Cortex of kidney (tissue), 1 donor: ENCODE measurements around the gene SLF2.

Experiments used
- DNase-seq: peaks from one replicate; lab custom pipeline; 2025; lab: John Stamatoyannopoulos, UW

Gene SLF2

DNA sequence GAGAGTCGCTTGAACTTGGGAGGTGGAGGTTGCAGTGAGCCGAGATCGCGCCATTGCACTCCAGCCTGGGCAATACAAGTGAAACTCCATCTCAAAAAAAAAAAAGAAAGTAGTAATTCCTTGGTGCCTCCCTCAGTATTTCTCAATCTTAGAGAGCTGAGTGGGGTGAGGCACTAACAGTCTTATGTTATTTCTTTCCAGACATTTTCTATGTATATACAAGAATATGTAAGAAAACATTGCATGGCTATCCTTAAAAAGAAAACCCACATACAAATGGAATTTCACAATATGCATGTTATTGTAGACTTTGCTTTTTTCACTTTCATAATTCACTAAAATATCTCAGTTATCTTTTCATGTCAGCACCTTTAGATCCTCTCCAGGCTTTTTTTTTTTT is 13.6 kb upstream of the SLF2 start:
- DNase-seq, result no peak

GRCh38 chr10:100901051-100901450 is 11.7 kb upstream of the SLF2 start:
- DNase-seq, result no peak

DNA sequence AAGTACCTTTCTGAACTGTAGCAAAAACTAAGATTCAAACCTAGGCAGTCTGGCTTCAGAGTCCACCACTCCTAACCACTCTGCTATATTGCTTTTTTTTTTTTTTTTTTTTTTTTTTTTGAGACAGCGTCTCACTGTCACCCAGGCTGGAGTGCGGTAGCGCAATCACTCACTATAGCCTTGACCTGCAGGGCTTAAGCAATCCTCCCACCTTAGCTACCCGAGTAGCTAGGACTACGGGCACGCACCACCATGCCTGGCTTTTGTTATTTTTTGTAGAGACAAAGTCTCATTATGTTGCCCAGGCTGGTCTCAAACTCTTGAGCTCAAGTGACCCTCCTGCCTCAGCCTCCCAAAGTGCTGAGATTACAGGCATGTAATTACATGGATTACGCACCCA is 10.1 kb upstream of the SLF2 start:
- no peak for DNase-seq

GRCh38 chr10:100904917-100905316 is 7.8 kb upstream of the SLF2 start:
- DNase-seq, result no peak

GRCh38 chr10:100907175-100907574 is 5.6 kb upstream of the SLF2 start:
- no peak for DNase-seq

- DNase-seq, result no peak
Observed at GRCh38 chr10:100907773-100908363, 4.9 kb upstream of the SLF2 start.

DNA sequence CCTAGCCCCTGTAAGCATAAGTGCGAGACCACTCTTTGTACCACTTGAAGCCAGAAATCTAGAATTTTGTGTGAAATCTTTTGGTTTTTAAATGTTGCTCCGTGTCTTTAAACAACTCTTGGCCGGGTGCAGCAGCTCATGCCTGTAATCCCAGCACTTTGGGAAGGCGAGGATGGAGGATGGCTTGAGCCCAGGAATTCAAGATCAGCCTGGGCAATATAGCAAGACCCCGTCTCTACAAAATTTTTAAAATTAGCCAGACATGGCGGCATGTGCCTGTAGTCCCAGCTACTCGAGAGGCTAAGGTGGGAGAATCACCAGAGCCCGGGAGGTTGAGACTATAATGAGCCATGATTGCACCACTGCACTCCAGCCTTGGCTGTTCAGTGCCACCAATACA is 4.4 kb upstream of the SLF2 start:
- no peak for DNase-seq

DNA sequence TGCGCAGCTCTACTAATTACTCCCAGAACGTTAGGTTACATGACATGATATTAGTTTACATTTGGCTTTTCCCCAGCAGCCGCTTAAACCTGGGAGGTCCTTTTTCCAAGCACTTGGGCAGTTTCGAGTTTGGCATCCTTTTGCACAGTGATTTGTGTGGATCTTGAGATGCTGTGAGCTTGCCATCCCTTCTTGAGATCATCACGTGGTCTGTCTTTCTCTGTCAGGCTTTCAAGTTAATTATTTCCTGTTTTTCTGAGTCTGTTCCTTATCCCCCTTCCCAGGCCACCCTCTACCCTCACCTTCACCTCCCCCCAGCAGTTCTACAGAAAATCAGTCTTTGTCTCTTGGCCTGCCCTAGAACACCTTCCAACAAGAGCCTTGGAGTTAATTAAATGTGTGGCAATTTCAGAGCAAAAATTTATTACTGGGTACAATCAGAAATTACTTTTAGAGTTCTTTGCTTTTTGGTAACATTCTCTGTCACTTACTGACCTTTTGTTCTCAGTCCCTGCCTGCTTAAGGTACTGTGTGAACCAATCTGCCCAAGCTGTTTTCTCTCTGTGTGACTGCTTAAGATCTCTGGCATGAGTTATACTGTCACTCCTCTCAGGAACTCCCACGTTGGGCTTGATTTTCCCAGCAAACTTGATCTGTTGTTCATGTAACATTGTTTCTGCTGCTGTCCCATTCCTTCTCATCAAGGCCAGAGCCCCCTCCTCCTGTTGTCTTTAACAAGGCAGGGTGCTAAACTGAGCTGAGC is 3.1 kb upstream of the SLF2 start:
- DNase-seq, result no peak

DNA sequence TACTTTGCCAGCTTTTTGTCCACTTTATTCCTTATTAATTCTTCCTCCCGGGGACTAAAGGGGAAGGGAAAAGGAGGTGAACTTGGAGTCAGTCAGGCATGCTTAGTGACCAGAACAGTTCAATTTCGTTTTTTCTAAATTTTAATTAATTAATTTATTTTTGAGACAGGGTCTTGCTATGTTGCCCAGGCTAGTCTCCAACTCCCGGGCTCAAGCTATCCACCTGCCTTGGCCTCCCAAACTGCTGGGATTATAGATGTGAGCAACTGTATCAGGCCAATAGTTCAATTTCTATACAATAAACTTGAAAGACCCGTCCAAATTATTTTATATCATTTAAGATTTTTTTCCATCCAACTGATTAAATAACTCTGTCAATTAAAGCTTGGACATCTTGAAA is 1.3 kb upstream of the SLF2 start:
- no peak for DNase-seq

- no peak for DNase-seq
Observed at GRCh38 chr10:100912013-100912604, 654 bp upstream of the SLF2 start.

DNA sequence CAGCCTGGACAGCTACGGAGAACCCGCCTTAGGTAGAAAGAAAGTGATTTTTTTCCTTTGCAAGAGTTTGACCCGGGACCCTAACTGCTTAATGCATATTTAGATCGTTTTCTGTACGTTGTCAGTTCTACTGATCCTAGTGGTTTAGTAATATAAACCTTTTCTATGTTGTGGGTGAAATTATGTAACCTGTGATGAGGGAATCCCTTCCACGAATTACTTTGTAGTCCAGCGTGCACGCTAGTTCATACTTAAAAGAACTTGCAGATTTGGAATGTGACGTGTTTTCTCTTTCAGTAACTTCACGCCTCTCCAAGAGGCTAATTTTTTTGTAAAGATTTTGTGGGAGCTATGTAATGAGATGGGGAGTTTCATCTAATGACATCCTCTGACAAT is 705 bp downstream of the SLF2 start:
- no peak for DNase-seq

- no peak for DNase-seq
Observed at GRCh38 chr10:100917071-100917470, 4.3 kb downstream of the SLF2 start.

GRCh38 chr10:100923580-100923979 is 10.8 kb downstream of the SLF2 start:
- no peak for DNase-seq

DNA sequence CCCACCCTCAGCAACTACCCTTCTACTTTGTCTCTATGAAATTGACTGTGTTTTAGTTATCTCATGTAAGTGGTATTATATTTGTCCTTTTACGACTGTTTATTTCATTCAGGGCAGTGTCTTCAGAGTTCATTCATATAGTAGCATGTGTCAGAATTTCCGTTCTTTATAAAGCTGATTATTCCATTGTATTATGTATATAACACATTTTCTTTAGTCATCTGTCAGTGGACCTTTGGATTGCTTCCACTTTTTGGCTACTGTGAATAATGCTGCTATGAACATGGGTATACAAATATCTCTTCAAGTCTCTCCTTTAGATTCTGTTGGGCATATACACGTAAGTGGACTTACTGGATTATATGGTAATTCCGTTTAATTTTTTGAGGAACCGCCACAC is 14.5 kb downstream of the SLF2 start:
- no peak for DNase-seq

DNA sequence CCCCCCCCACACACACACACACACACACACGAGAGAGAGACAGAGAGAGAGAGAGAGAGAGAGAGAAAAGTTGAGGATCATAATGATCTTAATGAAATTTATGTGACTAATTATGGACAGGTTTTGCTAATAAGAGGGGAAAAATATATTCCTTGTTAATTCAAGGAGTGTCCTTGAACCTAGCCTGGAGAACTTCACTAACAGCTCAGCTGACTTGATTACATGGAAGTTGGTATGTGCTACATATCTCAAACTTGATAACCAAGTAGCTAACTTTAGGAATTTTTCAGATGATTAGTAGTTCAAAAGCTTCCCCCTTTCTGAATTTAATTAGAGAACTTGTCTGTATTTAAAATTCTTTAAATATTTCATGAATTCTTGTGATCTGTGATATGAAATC is 15.3 kb downstream of the SLF2 start:
- no peak for DNase-seq

DNA sequence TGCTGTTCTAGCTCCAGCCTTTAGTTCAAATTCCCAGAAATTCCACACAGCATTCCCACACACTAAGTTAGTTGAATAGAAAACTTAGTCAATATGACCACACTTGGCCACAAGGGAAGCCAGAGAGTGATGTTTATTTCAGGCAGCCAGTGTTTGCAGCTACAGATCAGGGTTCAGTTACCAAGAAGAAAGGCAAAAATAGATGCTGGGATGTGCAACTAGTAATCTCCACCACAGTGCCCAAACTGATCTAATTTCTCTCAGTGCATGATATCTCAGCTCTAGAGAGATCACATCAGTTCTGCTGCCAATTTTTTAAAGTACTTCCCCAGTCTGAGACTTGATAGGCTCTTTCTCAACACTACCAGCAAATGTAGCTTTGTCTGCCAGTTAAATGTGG is 17.6 kb downstream of the SLF2 start:
- DNase-seq, result no peak

DNA sequence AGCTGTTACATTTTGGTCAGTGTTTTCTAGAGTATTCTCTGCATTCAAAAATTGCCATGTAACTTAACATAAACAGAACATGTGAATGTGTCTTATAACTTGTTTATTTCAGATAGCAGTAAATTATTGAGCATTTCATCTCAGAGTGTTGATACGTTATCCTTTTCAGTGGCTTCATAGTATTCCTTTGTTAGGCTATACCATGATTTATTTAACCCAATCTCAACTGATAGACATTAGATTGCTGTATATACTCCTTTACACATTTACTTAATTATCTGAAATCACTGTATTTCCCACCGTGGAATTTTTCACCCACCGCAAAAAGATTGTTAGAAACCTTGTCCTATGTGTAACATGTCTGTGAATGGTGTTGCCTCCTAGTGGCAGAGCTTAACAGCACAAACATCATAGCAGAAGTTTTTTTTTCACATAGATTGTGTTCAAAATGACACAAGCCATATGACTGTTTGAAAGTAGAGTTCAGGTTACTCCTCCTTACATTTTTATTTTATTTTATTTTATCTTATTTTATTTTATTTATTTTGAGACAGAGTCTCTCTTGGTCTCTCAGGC is 21.4 kb downstream of the SLF2 start:
- no peak for DNase-seq

- no peak for DNase-seq
Observed at GRCh38 chr10:100939763-100940344, 27.1 kb downstream of the SLF2 start.

GRCh38 chr10:100942229-100942628 is 29.5 kb downstream of the SLF2 start:
- DNase-seq, result no peak

- DNase-seq, result no peak
Observed at GRCh38 chr10:100943508-100943907, 30.7 kb downstream of the SLF2 start.

GRCh38 chr10:100945754-100946153 is 33.0 kb downstream of the SLF2 start:
- no peak for DNase-seq

DNA sequence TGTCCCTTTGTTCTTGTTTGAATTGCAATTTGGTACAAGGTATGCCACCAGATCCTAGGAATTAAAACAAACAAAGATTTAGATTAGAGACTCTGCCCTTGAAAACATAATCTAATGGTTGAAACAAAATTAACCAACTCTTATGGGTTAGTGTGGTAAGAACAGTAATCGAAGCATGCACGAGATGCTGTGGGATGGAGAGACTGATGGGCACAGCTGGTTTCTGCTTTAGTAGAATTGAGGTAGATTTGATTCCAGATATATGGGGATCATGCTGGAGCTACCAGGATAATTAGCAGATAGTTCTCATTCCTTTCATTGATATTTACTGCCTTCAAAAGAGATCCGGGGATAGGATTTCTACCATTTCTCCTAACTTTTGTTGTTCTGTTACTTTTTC is 36.2 kb downstream of the SLF2 start:
- DNase-seq, result no peak

GRCh38 chr10:100960251-100960650 is 47.5 kb downstream of the SLF2 start:
- no peak for DNase-seq
